IMR-90 (cell line): ENCODE measurements around the gene CSF2RB. TPM values are rescaled to one million over a fixed set of nuclear protein-coding genes. Genes with fewer than 3 reads are reported as not detected.

Source experiments
- ATAC-seq: fragments of 200-7000 bp; cut with Tn5 transposase; 2 replicates; pipeline ENCODE4 v1.9.1; 2020; ENCODE audit warnings: low read depth, mild to moderate bottlenecking, moderate library complexity
- BruUV-seq: library from RNA; stranded (reverse); fragments of 400-500 nt; replicated peaks from 2 replicates; lab custom pipeline; 2021; lab: Mats Ljungman, UMichigan
- CTCF ChIA-PET: fragments of 300-600 bp; formaldehyde crosslinking; extraction: SDS; loops from one replicate; lab custom pipeline; 2021; ENCODE audit warnings: antibody characterized with exemption; lab: Yijun Ruan, JAX
- POLR2A ChIA-PET: fragments of 300-600 bp; sonication (Branson Sonifier 250); formaldehyde crosslinking; loops from one replicate; lab custom pipeline; 2022; ENCODE audit warnings: antibody characterized with exemption; ENCODE audit not compliant: unreplicated experiment; lab: Charles Lee
- DNase-seq: peaks from one replicate; pipeline ENCODE4 v3.0.0; 2013
- H2AFZ ChIP-seq: replicated peaks from 2 replicates; pipeline ENCODE3; 2013; ENCODE audit warnings: low read length, mild to moderate bottlenecking; ENCODE audit not compliant: poor library complexity
- H2AK5ac ChIP-seq: 2 replicates; pipeline ENCODE4 v1.6.1; 2013; ENCODE audit warnings: low read depth, low read length, inconsistent platforms
- H2AK9ac ChIP-seq: replicated peaks from 2 replicates; pipeline ENCODE3; 2013; ENCODE audit warnings: mild to moderate bottlenecking, low read depth, low read length, moderate library complexity; ENCODE audit not compliant: poor library complexity
- H2BK120ac ChIP-seq: 2 replicates; pipeline ENCODE4 v1.6.1; 2013; ENCODE audit warnings: low read depth, low read length, inconsistent platforms
- H2BK15ac ChIP-seq: 3 replicates; pipeline ENCODE4 v1.6.1; 2013; ENCODE audit warnings: low read depth, low read length, inconsistent platforms
- H2BK20ac ChIP-seq: 2 replicates; pipeline ENCODE4 v1.6.1; 2013; ENCODE audit warnings: low read depth, mild to moderate bottlenecking, inconsistent platforms, low read length, moderate library complexity
- H2BK5ac ChIP-seq: 2 replicates; pipeline ENCODE4 v1.6.1; 2013; ENCODE audit warnings: mild to moderate bottlenecking, low read depth, low read length, inconsistent platforms; ENCODE audit not compliant: poor library complexity, severe bottlenecking
- H3K14ac ChIP-seq: replicated peaks from 2 replicates; pipeline ENCODE4 v1.6.1; 2013; ENCODE audit warnings: low read depth, low read length, inconsistent platforms
- H3K18ac ChIP-seq: 2 replicates; pipeline ENCODE4 v1.6.1; 2013; ENCODE audit warnings: low read depth, low read length, control low read depth
- H3K23ac ChIP-seq: 2 replicates; pipeline ENCODE4 v1.6.1; 2013; ENCODE audit warnings: low read depth, low read length, inconsistent platforms
- H3K27ac ChIP-seq: 2 replicates; pipeline ENCODE4 v1.5.1; 2013; ENCODE audit warnings: mild to moderate bottlenecking, control low read depth, low read length; ENCODE audit not compliant: insufficient read depth
- H3K27me3 ChIP-seq: 2 replicates; pipeline ENCODE4 v1.6.1; 2013; ENCODE audit warnings: low read length; ENCODE audit not compliant: control insufficient read depth, insufficient read depth
- H3K36me3 ChIP-seq: 2 replicates; pipeline ENCODE4 v1.6.1; 2013; ENCODE audit warnings: low read length, mixed read lengths; ENCODE audit not compliant: control insufficient read depth, insufficient read depth
- H3K4ac ChIP-seq: 2 replicates; pipeline ENCODE4 v1.6.1; 2013; ENCODE audit warnings: low read depth, low read length, inconsistent platforms
- H3K4me1 ChIP-seq: 2 replicates; pipeline ENCODE4 v1.6.1; 2013; ENCODE audit warnings: low read length, mixed read lengths; ENCODE audit not compliant: control insufficient read depth, insufficient read depth
- H3K4me2 ChIP-seq: 2 replicates; pipeline ENCODE4 v1.6.1; 2013; ENCODE audit warnings: low read depth, mild to moderate bottlenecking, control low read depth, low read length, moderate library complexity
- H3K4me3 ChIP-seq: 2 replicates; pipeline ENCODE4 v1.5.1; 2013; ENCODE audit warnings: low read depth, mild to moderate bottlenecking, control low read depth, low read length, moderate library complexity; ENCODE audit not compliant: insufficient read depth
- H3K56ac ChIP-seq: 2 replicates; pipeline ENCODE4 v1.6.1; 2013; ENCODE audit warnings: low read length, inconsistent platforms; ENCODE audit not compliant: insufficient read depth; ENCODE audit errors: extremely low read depth
- H3K79me1 ChIP-seq, 2 experiments: 2 replicates each; pipeline ENCODE4 v1.6.1; 2013; ENCODE audit warnings: low read length in 2 of 2, inconsistent platforms in 1 of 2, low read depth in 1 of 2
- H3K9ac ChIP-seq: 2 replicates; pipeline ENCODE4 v1.6.1; 2013; ENCODE audit warnings: low read depth, low read length, control low read depth
- H3K9me1 ChIP-seq: 2 replicates; pipeline ENCODE4 v1.6.1; 2013; ENCODE audit warnings: low read length, inconsistent platforms; ENCODE audit not compliant: insufficient read depth
- H3K9me3 ChIP-seq: 2 replicates; pipeline ENCODE4 v1.6.1; 2013; ENCODE audit warnings: low read length; ENCODE audit not compliant: control insufficient read depth, insufficient read depth
- H4K20me1 ChIP-seq: 2 replicates; pipeline ENCODE4 v1.6.1; 2013; ENCODE audit warnings: low read length, inconsistent platforms; ENCODE audit not compliant: insufficient read depth
- H4K5ac ChIP-seq: 2 replicates; pipeline ENCODE4 v1.6.1; 2013; ENCODE audit warnings: mild to moderate bottlenecking, low read depth, low read length, control low read depth
- H4K8ac ChIP-seq, 2 experiments: 2 replicates each; pipeline ENCODE4 v1.6.1; 2013; ENCODE audit warnings: low read depth in 2 of 2, low read length in 2 of 2, control low read depth in 1 of 2, inconsistent platforms in 1 of 2
- H4K91ac ChIP-seq: 2 replicates; pipeline ENCODE4 v1.6.1; 2013; ENCODE audit warnings: low read depth, low read length, inconsistent platforms; ENCODE audit not compliant: insufficient read depth
- ELK1 ChIP-seq: fragments of 150-350 bp; IDR thresholded peaks from 2 replicates; pipeline ENCODE4 v1.6.1; 2016; ENCODE audit warnings: low read depth, mild to moderate bottlenecking, low read length, moderate library complexity, borderline replicate concordance
- WGBS, 2 experiments: methylation state at CpG; one replicate each; pipeline versions ENCODE4 v1.1.5 to v1.1.7; 2013; ENCODE audit warnings: missing lambda C conversion rate in 2 of 2; ENCODE audit not compliant: insufficient read length in 1 of 2; ENCODE audit errors: extremely low coverage in 2 of 2; 5-methylcytosine and 5-hydroxymethylcytosine counted together
- dilution Hi-C: fragments of 300-500 bp; cut with HindIII; formaldehyde crosslinking; loops from one replicate; pipeline ENCODE4 v1.14.3; 2018; ENCODE audit warnings: low sequenced_read_pairs; ENCODE audit not compliant: unreplicated experiment
- in situ Hi-C: fragments of 300-500 bp; cut with MboI; formaldehyde crosslinking; loops from 3 replicates; pipeline ENCODE4 v1.14.3; 2019; ENCODE audit warnings: low sequenced_read_pairs, inconsistent platforms, mixed read lengths
- intact Hi-C: fragments of 100-400 bp; cut with micrococcal nuclease; formaldehyde crosslinking; loops from 2 replicates; pipeline ENCODE4 v1.10.0; 2022
- polyA plus RNA-seq, 3 experiments: library from polyadenylated mRNA; depleted of rRNA; stranded (reverse); fragments of >200 nt; gene quantifications; 2 replicates each; pipeline ENCODE4 v1.2.3, GENCODE V29; 2012; ENCODE audit warnings: low replicate concordance in 1 of 3
- total RNA-seq: library from RNA; depleted of rRNA; stranded (reverse); fragments of >200 nt; gene quantifications from 2 replicates; pipeline ENCODE4 v1.2.3, GENCODE V29; 2012
- TF ChIP-seq, protein P1 (sequence below): conservative IDR thresholded peaks from 2 replicates; pipeline ENCODE4 v1.5.1; 2012; ENCODE audit warnings: mild to moderate bottlenecking, low read depth, low read length, improper control_type of control experiment

The CSF2RB gene
- total and polyA plus RNA-seq, 2 of the 4 experiments (the other 2 are of a cell fraction), result not detected

DNA sequence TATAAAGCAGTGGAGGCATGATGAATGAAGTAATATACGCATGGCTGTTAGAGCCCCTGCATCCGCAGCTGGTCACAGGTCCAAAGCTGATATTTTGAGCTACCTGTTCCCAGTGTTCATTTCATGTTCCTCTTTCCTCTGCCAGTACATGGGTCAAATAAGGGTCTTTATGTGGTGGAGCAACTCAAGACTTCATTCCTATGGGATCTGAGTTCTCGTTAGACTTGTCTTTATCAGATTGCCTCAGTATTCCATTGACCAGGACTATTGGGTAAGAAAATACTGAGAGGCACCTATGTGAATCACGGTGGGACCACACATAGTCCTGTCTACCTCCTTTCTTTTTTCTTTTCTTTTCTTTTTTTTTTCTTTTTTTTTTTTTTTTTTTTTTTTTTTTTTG, 27.4 kb upstream of the CSF2RB start:
- Histone ChIP-seq H3K27me3 (peaks cover 6% of the 10 kb centered on the region), H2BK15ac (no peak overlapping the region), H3K14ac (no peak overlapping the region), H4K5ac (no peak overlapping the region), H3K4me3 (no peak overlapping the region), H3K18ac (no peak overlapping the region), H2BK120ac (no peak overlapping the region), H3K23ac (no peak overlapping the region), H3K4me1 (no peaks in the 10 kb centered on the region), H2AK5ac (no peak overlapping the region), H3K9ac (no peak overlapping the region), H3K36me3 (no peaks in the 10 kb centered on the region), H3K9me1 (no peaks in the 10 kb centered on the region), H4K91ac (no peak overlapping the region), H3K9me3 (peaks cover under 1% of the 10 kb centered on the region; the same call in 1 of the 2 replicates), H3K27ac (no peak overlapping the region), H2AK9ac (no peak overlapping the region), H3K4me2 (no peak overlapping the region), H4K20me1 (no peaks in the 10 kb centered on the region), H3K4ac (no peak overlapping the region), H2BK20ac (no peak overlapping the region), H2AFZ (no peak overlapping the region), H2BK5ac (no peak overlapping the region), H3K79me1 (no peaks in the 10 kb centered on the region), H3K56ac (no peak overlapping the region), H4K8ac (no peak overlapping the region)
- ChIA-PET POLR2A (no interaction called here), CTCF (no interaction called here)
- ATAC-seq, result no peak
- TF ChIP-seq, protein P1, sequence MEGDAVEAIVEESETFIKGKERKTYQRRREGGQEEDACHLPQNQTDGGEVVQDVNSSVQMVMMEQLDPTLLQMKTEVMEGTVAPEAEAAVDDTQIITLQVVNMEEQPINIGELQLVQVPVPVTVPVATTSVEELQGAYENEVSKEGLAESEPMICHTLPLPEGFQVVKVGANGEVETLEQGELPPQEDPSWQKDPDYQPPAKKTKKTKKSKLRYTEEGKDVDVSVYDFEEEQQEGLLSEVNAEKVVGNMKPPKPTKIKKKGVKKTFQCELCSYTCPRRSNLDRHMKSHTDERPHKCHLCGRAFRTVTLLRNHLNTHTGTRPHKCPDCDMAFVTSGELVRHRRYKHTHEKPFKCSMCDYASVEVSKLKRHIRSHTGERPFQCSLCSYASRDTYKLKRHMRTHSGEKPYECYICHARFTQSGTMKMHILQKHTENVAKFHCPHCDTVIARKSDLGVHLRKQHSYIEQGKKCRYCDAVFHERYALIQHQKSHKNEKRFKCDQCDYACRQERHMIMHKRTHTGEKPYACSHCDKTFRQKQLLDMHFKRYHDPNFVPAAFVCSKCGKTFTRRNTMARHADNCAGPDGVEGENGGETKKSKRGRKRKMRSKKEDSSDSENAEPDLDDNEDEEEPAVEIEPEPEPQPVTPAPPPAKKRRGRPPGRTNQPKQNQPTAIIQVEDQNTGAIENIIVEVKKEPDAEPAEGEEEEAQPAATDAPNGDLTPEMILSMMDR, result no peak
- TF ChIP-seq ELK1, result no peak
- in situ Hi-C loops (no loop called here), dilution Hi-C loops (no loop called here), intact Hi-C loops (no loop called here)
- no TSS peak for BruUV-seq
- WGBS, 2 experiments, result no CpG with 5 or more reads among the region's 4 CpGs
- no peak for DNase-seq
